Frontal cortex (tissue), 4 donors: ENCODE measurements around the gene MATN1. TPM values are rescaled to one million over a fixed set of nuclear protein-coding genes. Genes with fewer than 3 reads are reported as not detected.

Experiments used
- DNase-seq, 2 donors: peaks; one replicate each; pipeline ENCODE4 v3.0.0; 2012; ENCODE audit warnings: low spot score in 2 of 2
- FAIRE-seq: peaks from 2 replicates; lab custom pipeline; 2012; peaks lifted over from hg19 to GRCh38; lab: Jason Lieb, UNC
- total RNA-seq: library from RNA; depleted of rRNA; stranded (reverse); fragments of >200 nt; gene quantifications from one replicate; pipeline ENCODE4 v1.2.3, GENCODE V29; 2014
- donor health status: control.
- donor health status: control.
- donor health status: control.

MATN1 gene
- total RNA-seq, 1 donor from 2014 or later = 0.41 TPM

DNA sequence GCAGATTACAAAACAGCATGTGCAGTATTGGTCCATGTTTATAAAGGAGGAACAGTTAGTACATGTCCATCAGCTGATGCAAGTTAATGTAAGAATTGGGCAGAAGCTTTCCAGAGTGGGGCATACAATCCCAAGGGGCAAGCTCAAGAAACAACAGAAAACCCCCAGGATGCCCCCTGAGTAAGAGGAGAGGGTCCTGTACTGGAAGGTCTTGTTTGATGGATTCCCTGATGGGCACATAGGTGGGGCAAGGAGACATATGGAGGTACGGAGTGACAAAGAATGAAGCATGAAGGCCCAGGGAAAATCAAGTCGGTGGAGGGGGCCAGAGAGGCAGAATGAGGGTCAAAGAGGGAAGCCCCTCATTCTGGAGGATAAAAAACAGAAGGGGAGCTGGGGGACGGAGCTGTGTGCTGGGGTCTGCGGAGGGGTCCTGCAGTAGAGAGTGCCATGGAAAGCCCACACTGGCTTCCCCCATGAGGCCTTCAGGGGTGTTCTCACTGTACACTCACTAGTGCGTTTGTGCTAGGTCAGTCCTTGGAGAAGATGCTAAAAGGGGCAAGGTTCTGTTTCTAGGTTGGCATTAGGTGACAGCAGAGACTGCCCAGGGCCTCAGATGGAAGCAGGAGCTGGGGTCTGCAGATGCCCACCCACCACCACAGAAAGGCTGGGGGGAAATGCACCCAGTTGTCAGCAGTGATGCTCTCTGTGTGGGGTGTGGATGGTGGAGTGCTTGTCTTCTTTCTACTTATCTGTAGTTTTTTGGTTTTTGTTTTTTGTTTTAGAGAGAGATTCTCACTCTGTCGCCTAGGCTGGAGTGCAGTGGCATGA is 12.5 kb upstream of the MATN1 start:
- FAIRE-seq = no peak
- DNase-seq = no peak

DNA sequence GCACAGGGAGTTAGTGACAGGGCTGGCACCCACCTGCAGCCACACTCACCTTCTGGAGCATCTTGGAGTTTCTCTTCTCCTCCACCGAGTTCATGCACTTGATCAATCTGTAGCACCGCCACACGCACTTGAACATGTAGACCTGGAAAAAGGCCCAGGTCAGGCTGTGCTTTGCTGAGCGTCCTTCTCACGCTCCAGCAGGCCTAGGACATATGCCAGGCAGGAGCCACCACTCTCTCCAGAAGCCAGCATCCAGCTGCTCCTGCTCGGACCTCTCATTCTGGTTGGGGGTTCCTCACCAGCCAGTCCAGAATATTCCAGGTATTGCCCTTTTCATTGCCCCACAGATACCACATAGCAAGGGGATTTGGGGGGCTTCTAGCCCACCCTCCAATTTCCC is 11.7 kb upstream of the MATN1 start:
- no peak for FAIRE-seq
- no peak for DNase-seq

DNA sequence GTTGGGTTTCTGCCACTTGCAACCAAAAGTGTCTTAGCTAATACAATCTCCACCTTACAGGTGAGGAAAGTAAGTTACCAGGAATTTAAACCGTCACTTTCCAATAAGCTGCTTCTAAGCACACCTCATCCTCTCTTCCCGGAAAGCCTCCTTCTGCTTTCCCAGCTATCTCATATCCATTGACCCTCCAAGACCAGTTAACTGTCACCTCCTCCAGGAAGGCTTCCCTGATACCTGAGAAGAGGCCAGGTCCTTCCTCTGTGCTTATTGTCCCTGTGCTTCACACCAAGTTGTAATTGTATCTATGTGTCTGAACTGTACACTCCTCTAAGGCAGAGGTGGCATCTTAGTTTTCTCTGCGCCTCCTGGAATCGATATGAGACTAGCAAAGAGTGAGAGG is 11.2 kb upstream of the MATN1 start:
- DNase-seq = no peak
- no peak for FAIRE-seq

DNA sequence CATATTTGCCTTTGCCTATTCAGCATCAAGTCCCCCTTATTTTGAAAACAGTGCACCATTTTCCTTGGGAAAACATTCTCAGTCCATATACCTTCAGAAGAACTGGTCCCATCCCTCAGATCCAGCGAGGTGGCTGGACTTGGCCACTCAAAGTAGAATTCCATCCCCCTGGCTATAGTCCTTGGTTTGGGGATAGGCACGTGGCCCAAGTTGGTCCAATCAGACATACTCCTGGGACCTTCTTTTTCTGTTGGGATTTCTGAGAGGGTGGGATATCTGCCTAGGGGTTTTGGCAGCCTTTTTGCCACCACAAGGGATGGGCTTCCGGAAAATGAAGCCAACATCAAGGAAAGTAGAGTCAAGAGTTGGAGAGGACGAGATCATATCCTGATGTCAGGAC is 10.7 kb upstream of the MATN1 start:
- DNase-seq = no peak
- FAIRE-seq = no peak

DNA sequence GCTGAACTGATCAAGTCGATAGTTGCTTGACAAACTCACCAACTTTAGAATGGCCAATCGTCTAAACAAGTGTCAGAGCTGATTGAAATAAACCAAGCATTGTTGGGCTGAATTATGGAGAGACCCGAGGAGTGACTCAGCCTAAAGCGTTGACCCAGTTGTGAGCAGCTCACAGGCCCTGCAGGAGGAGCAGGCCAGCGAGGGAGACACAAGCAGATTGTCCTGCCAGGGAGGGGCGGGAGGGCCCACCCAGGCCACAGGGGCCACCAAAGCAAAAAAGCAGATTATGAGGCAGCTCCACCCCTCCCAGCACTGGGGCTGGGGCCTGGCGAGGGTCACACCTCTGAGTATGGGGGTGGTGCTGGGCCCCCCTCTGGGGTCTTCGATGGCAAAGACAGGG is 10.1 kb upstream of the MATN1 start:
- DNase-seq = peak in 1 of 2 donors; percentile 54
- no peak for FAIRE-seq

DNA sequence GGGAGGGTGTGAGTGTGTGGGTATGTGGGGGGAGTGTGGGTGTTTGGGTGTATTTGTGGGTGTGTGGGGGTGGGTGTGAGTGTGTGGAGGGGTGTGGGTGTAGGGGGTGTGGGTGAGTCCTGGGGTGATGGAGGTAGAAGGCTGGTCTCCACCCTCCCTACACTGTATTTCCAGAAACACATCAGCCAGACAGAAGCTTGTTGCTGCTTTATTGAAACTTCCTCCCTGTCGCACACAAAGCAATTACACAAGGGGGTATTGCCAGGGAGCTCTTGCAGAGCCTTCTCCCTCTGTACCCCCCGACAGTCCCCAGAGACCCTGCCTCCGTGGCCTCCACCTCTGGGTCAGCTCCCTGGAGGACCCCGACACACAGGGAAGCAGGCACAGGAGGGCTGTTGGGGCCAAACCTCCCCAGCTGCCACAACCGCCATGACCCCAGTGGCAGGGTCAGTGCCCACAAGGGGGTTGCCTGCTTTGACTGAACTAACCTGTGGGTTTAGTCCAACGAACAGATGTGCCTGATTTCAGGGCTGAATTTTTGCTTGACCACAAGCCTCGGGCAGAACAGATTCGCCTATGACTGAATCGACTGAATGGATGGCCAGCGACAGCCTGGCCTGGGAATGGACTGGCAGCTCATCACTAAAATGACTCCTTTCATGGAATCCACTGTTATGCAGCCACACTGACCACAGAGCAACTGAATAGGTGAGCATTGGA is 9.1 kb upstream of the MATN1 start:
- DNase-seq (peak in 1 of 2 donors; percentile 48), FAIRE-seq (no peak)

DNA sequence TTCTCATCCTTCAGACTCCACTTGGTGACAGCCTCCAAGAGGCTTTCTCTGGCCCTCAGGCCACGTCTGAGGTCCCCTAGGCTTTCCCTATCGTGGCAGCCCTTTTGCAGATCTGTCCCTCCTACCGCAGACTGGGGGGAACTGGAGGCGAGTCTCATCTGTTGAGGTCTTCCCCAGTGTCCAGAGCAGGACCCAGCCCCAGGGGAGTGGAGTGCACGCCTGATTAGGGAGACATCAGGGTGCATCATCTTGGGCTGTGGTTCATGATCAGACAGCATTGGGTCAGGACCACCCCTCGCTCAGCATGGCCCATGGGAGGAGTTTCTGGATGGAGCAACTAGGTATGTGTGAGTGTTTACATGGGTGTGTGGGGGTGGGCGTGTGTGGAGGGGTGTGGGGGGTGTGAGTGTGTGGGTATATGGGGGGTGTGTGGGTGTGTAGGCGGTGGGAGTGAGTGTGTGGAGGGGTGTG is 8.5 kb upstream of the MATN1 start:
- DNase-seq (no peak), FAIRE-seq (no peak)

DNA sequence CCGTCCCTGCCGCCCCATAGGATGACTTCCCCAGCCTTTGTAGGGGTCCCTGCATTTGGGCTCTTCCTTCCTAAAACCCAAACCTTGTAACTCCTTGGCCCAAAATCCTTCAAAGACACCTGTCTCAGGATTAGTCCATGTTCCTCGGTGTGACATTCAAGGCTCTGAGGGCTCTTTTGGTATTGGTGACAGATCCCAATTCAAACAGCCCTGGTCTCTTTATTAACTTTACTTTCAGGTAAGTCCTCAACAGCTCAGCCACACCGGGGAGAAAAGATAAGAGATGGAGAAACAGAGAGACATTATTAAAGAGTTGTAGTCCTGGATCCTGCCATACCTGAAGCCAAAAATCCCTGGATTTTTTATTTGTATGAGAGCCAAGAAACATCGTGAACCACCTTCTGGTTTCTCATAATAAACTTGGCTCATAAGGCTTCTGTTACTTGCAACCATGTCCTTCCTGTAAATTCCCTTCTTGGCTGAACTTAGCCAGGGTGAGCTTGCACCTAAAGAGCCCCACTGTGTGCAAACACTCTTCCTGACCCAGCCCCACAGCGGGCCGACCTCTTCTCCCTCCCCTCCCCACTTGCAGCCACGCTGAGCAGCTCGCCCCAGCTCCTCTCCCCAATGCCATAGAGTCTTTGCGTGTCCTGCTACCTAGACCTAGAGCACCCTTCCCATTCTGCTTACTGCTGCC is 7.9 kb upstream of the MATN1 start:
- no peak for DNase-seq
- no peak for FAIRE-seq

DNA sequence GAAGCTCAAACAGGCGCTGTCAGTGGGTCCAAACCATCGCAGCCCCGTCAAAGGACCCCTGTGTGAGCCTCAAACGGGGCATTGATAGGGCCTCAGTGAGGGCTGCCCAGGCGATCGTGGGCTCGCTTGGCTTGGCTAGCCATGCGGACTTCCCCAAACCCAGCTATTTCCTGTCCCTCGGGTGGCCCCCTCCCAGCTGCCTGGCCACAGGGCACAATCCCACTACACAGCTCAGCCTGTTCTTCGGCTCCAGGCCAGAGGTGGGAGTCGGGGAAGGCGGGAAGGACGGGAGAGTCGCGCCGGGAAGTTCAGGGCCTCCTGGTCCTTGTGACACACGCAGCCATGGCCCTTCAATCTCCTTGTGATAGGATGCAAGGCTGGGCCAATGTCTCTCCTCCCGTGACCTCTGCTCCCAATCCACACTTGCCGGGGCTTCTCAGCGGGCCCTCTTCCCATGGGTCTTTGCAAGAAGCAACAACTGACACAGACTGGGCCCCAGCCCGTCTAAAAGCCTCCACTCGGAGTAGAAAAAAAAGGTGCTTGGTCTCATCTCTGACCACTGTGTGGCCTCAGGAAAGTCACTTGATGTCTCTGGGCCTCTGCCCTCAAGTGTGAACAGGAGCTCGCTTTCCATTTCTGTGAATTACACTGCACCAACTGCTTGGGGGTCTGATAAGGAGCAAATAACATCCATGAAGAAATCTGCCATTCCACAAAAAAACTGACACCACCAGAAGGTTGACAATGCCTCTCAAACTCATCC is 7.1 kb upstream of the MATN1 start:
- no peak for FAIRE-seq
- DNase-seq = no peak

DNA sequence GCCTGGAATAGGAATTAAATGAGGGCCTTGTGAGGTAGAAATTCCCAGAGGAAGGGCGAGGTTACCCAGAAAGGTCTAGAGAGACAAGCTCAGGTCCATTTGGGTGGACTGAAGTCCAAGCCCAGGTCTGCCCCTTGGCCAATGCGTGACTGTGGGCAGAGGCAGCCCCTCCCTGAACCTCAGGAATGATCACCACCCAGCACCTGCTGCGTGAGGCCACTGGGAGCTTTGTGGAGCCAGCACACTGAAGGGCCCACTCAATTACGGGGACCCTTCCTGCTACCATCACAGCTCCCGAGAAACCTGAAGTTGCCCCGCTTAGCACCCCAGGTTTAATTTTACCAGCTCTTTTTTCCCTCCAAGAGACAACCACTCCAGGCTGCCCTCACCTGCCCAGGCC is 6.5 kb upstream of the MATN1 start:
- DNase-seq (no peak), FAIRE-seq (no peak)

DNA sequence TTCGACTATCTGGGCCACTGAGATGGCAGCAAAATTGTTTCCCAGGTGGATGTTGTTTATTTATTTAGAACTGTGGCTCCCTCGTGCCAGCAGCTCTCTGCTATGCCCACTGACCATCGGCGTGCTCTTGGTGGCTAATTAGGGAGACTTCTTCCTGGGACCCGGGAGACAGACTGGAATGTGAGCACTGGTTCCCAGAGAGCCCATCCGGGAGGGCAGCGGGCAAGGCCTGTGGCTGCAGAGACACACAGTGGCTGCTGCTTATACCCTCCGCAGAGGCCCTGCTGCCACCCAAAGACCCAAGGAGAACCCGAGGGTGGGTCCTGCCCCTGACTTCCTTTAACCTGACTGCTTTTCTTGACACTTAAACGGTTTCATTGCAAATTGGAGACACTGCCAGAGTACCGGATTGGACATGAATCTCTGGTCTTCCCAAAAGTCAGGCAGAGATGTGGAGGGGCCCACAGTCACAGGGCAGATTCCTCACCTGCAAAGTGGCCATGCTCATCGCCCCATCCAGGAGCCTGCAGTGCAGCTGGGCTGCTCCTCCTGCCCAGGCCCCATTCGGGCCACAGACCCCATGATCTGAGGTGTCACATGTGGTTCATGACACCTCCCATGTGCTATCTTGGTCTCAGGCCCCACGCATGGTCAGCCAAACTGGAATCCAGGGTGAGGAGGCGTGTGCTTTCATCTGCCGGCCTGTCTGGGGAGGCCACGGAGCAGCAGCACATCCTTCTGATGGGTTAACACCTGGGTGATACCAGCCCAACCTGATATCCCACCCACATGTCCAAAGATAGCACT is 5.7 kb upstream of the MATN1 start:
- no peak for DNase-seq
- FAIRE-seq = no peak

DNA sequence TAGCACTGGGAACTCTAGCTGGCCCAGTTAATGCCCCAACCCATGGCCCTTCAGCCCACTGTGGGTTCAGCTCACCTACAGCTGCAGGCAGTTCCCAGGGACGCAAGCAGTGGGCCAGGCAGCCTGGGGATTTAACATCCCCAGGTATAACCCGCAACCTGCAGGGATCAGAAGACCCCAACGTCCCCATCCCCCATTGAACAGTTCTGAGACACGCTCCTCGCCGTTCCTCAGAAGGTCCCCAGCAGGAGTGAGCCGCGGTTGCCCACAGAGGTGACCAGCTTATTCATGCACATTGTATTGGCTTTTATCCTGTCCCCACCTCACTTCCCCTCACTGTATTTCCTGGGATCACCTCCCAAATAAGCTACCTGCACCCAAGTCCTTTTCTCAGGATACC is 5.0 kb upstream of the MATN1 start:
- DNase-seq (no peak), FAIRE-seq (no peak)

DNA sequence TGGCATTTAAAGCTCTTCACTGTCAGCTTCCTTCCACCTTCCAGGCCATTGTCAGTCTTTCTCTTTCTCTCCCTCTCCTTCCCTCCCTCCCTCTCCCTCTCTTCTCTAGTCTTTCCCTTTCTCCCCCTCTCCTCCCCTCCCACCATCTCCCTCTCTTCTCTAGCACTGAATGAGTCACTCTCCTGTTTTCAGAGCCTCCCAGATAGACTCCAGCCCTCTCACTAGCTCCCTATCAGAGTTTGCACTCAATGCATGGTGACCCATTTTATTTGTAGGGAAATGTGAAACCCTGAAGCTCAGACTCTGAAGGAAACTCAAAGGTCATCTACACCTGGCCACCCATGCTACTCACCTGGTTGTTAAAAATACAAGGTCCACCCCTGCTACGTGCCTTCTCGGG is 4.4 kb upstream of the MATN1 start:
- no peak for FAIRE-seq
- no peak for DNase-seq

DNA sequence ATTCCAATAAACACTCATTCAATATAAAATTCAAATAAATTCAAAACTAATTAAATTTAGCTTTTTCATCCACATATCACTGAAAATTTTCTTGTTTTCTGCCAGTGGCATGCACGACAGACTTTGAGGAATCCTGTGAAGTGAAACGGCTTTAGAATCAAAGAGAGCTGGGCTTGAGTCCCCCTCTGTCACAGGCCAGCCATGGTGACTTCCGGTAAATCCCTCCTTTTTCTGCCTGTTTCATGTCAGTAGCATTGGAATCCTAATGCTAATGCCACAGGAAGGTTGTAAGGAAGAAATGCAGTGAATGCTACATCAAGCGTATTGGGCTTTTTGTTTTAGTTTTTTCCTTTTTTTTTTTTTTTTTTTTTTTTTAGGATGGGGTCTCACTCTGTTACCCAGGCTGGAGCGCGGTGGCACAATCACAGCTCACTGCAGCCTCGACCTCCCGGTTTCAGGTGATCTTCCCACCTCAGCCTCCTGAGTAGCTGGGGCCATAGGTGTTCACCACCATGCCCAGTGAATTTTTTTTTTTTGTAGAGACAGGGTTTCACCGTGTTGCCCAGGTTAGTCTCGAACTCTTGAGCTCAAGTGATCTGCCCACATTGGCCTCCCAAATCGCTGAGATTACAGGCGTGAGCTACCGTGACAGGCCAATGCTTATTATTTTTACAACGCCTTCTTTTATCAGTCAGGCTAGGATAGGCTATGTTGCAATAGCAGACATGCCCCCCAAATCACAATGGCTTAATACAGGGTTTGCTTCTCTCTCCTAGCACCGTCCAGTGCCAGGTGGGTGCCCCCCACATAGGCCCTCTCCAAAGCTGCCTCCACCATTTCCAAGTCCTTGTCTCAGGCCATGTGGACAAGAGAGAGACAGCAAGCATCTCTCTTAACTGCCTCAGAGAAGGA is 3.6 kb upstream of the MATN1 start:
- FAIRE-seq (no peak), DNase-seq (no peak)

DNA sequence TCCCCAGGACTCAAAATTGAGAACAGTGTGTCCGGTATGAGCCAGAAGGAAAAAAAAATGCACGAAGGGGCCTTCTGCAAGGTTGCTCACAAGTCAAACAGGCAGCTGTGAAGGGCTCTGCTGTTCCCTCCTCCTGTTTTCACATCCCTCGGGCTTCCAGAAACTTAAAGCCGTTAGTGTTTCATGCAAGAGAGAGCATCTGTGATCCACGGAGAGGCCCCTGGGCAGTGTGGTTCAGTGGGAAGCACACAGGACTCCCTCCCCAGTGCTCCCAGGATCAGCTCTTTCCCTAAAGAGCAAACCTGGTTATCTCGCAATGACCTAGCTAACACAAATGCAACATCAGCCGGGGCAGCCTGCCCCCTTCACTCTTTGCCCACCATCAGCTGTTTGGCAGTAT is 2.9 kb upstream of the MATN1 start:
- DNase-seq = no peak
- no peak for FAIRE-seq

DNA sequence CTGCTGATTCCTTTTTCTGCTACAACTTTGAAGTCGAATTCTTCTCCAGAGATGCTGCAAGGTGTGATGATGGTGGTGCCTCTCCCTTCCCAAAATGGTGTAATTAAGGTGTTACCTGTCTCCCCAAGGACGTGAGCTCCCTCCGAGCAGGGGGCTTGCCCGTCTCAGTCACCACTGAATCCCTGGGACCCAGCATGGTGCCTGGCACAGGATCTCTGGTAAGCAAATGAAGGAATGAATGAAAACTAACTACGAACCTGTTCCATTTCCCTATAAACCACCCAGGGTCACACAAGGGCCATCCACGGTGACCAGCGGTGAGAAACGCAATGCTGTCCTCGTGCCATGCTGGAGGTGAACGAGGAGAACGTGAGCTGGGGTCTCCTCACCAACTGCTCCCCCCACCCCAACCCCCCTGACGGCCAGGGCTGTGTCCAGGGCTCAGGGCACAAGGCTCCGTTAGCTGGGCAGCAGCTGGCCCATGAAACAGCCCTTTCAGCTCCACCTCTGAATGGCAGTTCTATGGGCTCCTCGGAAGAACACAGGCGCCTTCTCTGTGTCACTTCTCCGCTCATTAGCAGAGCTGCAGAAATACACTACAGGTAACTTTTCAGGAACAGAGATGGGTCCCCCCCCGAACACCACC is 2.2 kb upstream of the MATN1 start:
- FAIRE-seq = no peak

DNA sequence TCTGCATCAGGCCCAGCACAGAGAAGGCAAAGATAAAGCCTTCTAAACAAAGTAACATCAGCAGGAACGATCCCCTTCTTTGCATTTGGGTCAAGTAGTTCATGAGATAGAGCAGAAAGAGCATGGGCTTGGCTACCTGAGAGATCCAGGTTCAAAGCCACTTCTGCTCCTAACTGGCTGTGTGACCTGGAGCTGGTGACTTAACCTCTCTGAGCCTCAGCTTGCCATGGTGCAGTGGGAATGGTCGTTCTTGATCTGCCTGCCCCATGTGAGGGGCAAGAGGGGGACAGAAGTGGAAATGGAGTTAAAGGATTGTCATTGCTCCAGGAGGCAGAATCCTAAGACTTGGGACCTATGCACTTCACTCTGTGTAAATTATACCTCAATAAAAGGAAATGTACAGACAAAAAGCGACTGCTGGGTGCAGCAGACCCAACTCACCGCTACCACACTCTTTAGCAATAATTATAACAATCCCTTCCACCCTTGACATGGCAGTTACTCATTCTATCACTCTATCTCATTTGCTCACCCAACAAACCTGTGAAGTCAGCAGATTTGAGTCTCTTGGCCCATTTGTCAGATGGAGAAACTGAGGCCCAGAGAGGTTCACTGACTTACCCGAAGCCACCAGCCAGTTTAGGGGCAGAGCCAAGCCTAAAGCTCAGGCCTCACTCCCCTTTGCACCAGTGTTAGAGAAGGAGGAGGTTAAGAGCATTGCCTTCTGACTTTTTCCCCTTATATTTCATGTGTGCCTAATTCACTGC is 1.5 kb upstream of the MATN1 start:
- FAIRE-seq = no peak
- DNase-seq = no peak

More for the DNA sequence above, 2.2 kb upstream of the MATN1 start:
- no peak for DNase-seq
